PC-3 (cell line): Measurements from ENCODE around the gene PKNOX2. TPM values are rescaled to one million over a fixed set of nuclear protein-coding genes. Genes with fewer than 3 reads are reported as not detected.

Source experiments
- ATAC-seq: fragments of 200-7000 bp; cut with Tn5 transposase; 2 replicates; pipeline ENCODE4 v1.9.1; 2020; ENCODE audit warnings: mild to moderate bottlenecking, moderate library complexity
- BruUV-seq: library from RNA; stranded (reverse); fragments of 400-500 nt; replicated peaks from 2 replicates; lab custom pipeline; 2021; lab: Mats Ljungman, UMichigan
- CTCF ChIA-PET: fragments of 300-600 bp; sonication (Branson Sonifier 250); formaldehyde crosslinking; loops from one replicate; lab custom pipeline; 2022; ENCODE audit warnings: antibody characterized with exemption; lab: Charles Lee
- POLR2A ChIA-PET: fragments of 300-600 bp; sonication (Branson Sonifier 250); formaldehyde crosslinking; loops from one replicate; lab custom pipeline; 2022; ENCODE audit warnings: antibody characterized with exemption; ENCODE audit not compliant: unreplicated experiment; lab: Charles Lee
- DNase-seq: peaks from one replicate; pipeline ENCODE4 v3.0.0-alpha.2; 2015
- H2AFZ ChIP-seq: fragments of 300-600 bp; sonication (generic); 2 replicates; pipeline ENCODE4 v1.6.0; 2016; ENCODE audit warnings: antibody characterized with exemption, low read length
- H3F3A ChIP-seq: fragments of 300-600 bp; sonication (generic); one replicate; pipeline ENCODE4 v1.6.0; 2017; ENCODE audit warnings: antibody characterized with exemption, low read length, control low read depth, mild to moderate bottlenecking; ENCODE audit not compliant: unreplicated experiment
- H3K27ac ChIP-seq: fragments of 300-600 bp; sonication (generic); 2 replicates; pipeline ENCODE4 v1.5.1; 2016; ENCODE audit warnings: mild to moderate bottlenecking, low read length
- H3K27me3 ChIP-seq: fragments of 300-600 bp; sonication (generic); 2 replicates; pipeline ENCODE4 v1.6.1; 2016; ENCODE audit warnings: low read length, mixed read lengths
- H3K36me3 ChIP-seq: fragments of 300-600 bp; sonication (generic); 2 replicates; pipeline ENCODE4 v1.6.1; 2016; ENCODE audit warnings: low read depth, mixed run types, low read length, mixed read lengths
- H3K4me1 ChIP-seq: fragments of 300-600 bp; sonication (generic); 2 replicates; pipeline ENCODE4 v1.5.1; 2016; ENCODE audit warnings: low read length; ENCODE audit not compliant: insufficient read depth
- H3K4me2 ChIP-seq: fragments of 300-600 bp; sonication (generic); 2 replicates; pipeline ENCODE4 v1.6.0; 2016; ENCODE audit warnings: low read length
- H3K4me3 ChIP-seq: fragments of 300-600 bp; sonication (generic); 2 replicates; pipeline ENCODE4 v1.5.1; 2016; ENCODE audit warnings: mild to moderate bottlenecking, low read length, mixed read lengths
- H3K79me2 ChIP-seq: fragments of 300-600 bp; sonication (generic); 2 replicates; pipeline ENCODE4 v1.6.1; 2017; ENCODE audit warnings: low read length, mixed read lengths
- H3K9ac ChIP-seq: fragments of 300-600 bp; sonication (generic); 2 replicates; pipeline ENCODE4 v1.6.0; 2016; ENCODE audit warnings: mild to moderate bottlenecking, low read length
- H3K9me2 ChIP-seq: fragments of 300-600 bp; sonication (generic); replicated peaks from 2 replicates; pipeline ENCODE4 v1.6.1; 2016; ENCODE audit warnings: mixed run types, low read length, mixed read lengths
- H3K9me3 ChIP-seq: fragments of 300-600 bp; sonication (generic); 2 replicates; pipeline ENCODE4 v1.6.1; 2016; ENCODE audit warnings: low read length, mixed read lengths
- H4K20me1 ChIP-seq: fragments of 300-600 bp; sonication (generic); 2 replicates; pipeline ENCODE4 v1.6.1; 2016; ENCODE audit warnings: low read length, mixed read lengths
- CTCF ChIP-seq: fragments of 300-600 bp; sonication (generic); conservative IDR thresholded peaks from 2 replicates; pipeline ENCODE4 v1.5.1; 2017; ENCODE audit warnings: antibody characterized with exemption, low read depth, mild to moderate bottlenecking, low read length
- EZH2 ChIP-seq: fragments of 300-600 bp; sonication (generic); IDR thresholded peaks from one replicate; pipeline ENCODE4 v1.6.1; 2017; ENCODE audit warnings: antibody characterized with exemption, mild to moderate bottlenecking, low read length; ENCODE audit not compliant: unreplicated experiment
- EZH2phosphoT487 ChIP-seq: fragments of 300-600 bp; sonication (generic); IDR thresholded peaks from 2 replicates; pipeline ENCODE4 v1.6.1; 2018; ENCODE audit warnings: mild to moderate bottlenecking, antibody characterized with exemption, low read length, borderline replicate concordance
- intact Hi-C: fragments of 100-400 bp; cut with micrococcal nuclease; formaldehyde crosslinking; loops from 2 replicates; pipeline ENCODE4 v1.9.0; 2023
- total RNA-seq: library from RNA; depleted of rRNA; stranded (reverse); fragments of >200 nt; gene quantifications from 2 replicates; pipeline ENCODE4 v1.2.3, GENCODE V29; 2014

PKNOX2 gene
- total RNA-seq, 1 experiment from 2014 or later, result not detected

GRCh38 chr11:125335106-125335505 is 170.6 kb downstream of the PKNOX2 start:
- ATAC-seq (no peak), DNase-seq (no peak)
- Histone ChIP-seq H3K9me2 (no peaks in the 10 kb centered on the region), H3F3A (no peaks in the 10 kb centered on the region), H2AFZ (no peak overlapping the region), H3K4me1 (no peaks in the 10 kb centered on the region), H3K9me3 (no peaks in the 10 kb centered on the region), H3K36me3 (no peaks in the 10 kb centered on the region), H3K4me2 (no peak overlapping the region), H4K20me1 (no peaks in the 10 kb centered on the region), H3K4me3 (no peak overlapping the region), H3K9ac (no peak overlapping the region), H3K79me2 (no peaks in the 10 kb centered on the region), H3K27me3 (peaks cover 82% of the 10 kb centered on the region), H3K27ac (no peak overlapping the region)
- intact Hi-C loops, result no loop called here
- POLR2A ChIA-PET, result no interaction called here
- TF ChIP-seq CTCF, result no peak
- no peak for TF ChIP-seq EZH2
- TF ChIP-seq EZH2phosphoT487, result no peak
- BruUV-seq, result no TSS peak
- CTCF ChIA-PET, result no interaction called here

- no peaks in the 10 kb centered on the region for H3K36me3 ChIP-seq
- CTCF ChIA-PET, result no interaction called here
- no peaks in the 10 kb centered on the region for H4K20me1 ChIP-seq
- intact Hi-C loops, result no loop called here
- H2AFZ ChIP-seq, result no peak overlapping the region
- no peak overlapping the region for H3K9ac ChIP-seq
- peaks cover 79% of the 10 kb centered on the region for H3K27me3 ChIP-seq
- no peak overlapping the region for H3K27ac ChIP-seq
- H3K4me1 ChIP-seq, result no peaks in the 10 kb centered on the region
- ATAC-seq (no peak), DNase-seq (no peak)
- no TSS peak for BruUV-seq
- H3F3A ChIP-seq, result no peaks in the 10 kb centered on the region
- no peaks in the 10 kb centered on the region for H3K9me3 ChIP-seq
- no peaks in the 10 kb centered on the region for H3K79me2 ChIP-seq
- no peak overlapping the region for H3K4me2 ChIP-seq
- no peaks in the 10 kb centered on the region for H3K9me2 ChIP-seq
- TF ChIP-seq EZH2phosphoT487 (no peak), CTCF (no peak)
- POLR2A ChIA-PET, result no interaction called here
- H3K4me3 ChIP-seq, result no peak overlapping the region
Measured at GRCh38 chr11:125337836-125338834, 173.6 kb downstream of the PKNOX2 start.
